Left ventricle myocardium inferior (tissue), 1 donor: ENCODE data around the gene DQX1. TPM values are rescaled to one million over a fixed set of nuclear protein-coding genes. Genes with fewer than 3 reads are reported as not detected.

ENCODE experiments used
- DNase-seq: peaks from one replicate; pipeline ENCODE4 v3.0.0-alpha.2; 2020
- H3K27ac ChIP-seq: fragments of 200-600 bp; replicated peaks from 2 replicates; pipeline ENCODE4 v1.8.0; 2021
- H3K27me3 ChIP-seq: fragments of 200-600 bp; 2 replicates; pipeline ENCODE4 v1.8.0; 2021; ENCODE audit warnings: low read depth
- H3K36me3 ChIP-seq: fragments of 200-600 bp; 2 replicates; pipeline ENCODE4 v1.8.0; 2021
- H3K4me1 ChIP-seq: fragments of 200-600 bp; 2 replicates; pipeline ENCODE4 v1.8.0; 2021
- H3K4me3 ChIP-seq: fragments of 200-600 bp; 2 replicates; pipeline ENCODE4 v1.8.0; 2021; ENCODE audit warnings: mild to moderate bottlenecking, moderate library complexity
- H3K9me3 ChIP-seq: fragments of 200-600 bp; replicated peaks from 2 replicates; pipeline ENCODE4 v1.8.0; 2021
- intact Hi-C: fragments of 100-400 bp; cut with micrococcal nuclease; formaldehyde crosslinking; loops from one replicate; pipeline ENCODE4 v1.11.0; 2022
- total RNA-seq: library from RNA; stranded (reverse); fragmentation: NEBNext Ultra II Directional; extraction: Animal tissue kit (Norgen Biotek cat#: 25700); gene quantifications from one replicate; pipeline ENCODE4 v1.2.1, GENCODE V29; 2021
- TF ChIP-seq, protein P1 (sequence below): fragments of 200-600 bp; IDR thresholded peaks from 2 replicates; pipeline ENCODE4 v1.8.0; 2021; ENCODE audit warnings: antibody characterized with exemption, mild to moderate bottlenecking, borderline replicate concordance
- donor health status: DM: no; HTN: yes; CAD: no; lungs with severe emphysema.

Gene DQX1
- total RNA-seq, 1 donor from 2014 or later = 0.11 TPM

DNA sequence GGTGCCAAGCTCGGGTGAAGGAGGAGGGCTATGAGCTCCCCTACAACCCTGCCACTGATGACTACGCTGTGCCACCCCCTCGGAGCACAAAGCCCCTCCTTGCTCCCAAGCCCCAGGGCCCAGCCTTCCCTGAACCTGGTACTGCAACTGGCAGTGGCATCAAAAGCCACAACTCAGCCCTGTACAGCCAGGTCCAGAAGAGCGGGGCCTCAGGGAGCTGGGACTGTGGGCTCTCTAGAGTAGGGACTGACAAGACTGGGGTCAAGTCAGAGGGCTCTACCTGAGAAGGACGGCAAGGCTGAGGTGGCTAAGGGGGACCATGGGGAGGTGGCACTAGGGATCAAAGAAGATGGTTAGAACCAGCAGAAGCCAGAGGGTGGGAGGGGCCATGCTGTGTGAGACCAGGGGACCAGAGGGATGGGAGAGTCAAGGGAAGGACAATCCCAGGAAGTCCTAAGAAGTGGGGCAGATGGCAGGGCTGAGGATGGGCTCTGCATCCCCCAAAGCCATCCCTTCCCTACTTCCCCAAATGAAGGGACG is 30.9 kb upstream of the DQX1 start:
- intact Hi-C loops = no loop called here
- DNase-seq = no peak
- Histone ChIP-seq H3K4me1 (peaks cover 38% of the 10 kb centered on the region), H3K4me3 (no peak overlapping the region), H3K27me3 (peaks cover 37% of the 10 kb centered on the region), H3K27ac (no peak overlapping the region), H3K9me3 (no peaks in the 10 kb centered on the region), H3K36me3 (no peaks in the 10 kb centered on the region)
- TF ChIP-seq, protein P1, sequence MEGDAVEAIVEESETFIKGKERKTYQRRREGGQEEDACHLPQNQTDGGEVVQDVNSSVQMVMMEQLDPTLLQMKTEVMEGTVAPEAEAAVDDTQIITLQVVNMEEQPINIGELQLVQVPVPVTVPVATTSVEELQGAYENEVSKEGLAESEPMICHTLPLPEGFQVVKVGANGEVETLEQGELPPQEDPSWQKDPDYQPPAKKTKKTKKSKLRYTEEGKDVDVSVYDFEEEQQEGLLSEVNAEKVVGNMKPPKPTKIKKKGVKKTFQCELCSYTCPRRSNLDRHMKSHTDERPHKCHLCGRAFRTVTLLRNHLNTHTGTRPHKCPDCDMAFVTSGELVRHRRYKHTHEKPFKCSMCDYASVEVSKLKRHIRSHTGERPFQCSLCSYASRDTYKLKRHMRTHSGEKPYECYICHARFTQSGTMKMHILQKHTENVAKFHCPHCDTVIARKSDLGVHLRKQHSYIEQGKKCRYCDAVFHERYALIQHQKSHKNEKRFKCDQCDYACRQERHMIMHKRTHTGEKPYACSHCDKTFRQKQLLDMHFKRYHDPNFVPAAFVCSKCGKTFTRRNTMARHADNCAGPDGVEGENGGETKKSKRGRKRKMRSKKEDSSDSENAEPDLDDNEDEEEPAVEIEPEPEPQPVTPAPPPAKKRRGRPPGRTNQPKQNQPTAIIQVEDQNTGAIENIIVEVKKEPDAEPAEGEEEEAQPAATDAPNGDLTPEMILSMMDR = no peak

DNA sequence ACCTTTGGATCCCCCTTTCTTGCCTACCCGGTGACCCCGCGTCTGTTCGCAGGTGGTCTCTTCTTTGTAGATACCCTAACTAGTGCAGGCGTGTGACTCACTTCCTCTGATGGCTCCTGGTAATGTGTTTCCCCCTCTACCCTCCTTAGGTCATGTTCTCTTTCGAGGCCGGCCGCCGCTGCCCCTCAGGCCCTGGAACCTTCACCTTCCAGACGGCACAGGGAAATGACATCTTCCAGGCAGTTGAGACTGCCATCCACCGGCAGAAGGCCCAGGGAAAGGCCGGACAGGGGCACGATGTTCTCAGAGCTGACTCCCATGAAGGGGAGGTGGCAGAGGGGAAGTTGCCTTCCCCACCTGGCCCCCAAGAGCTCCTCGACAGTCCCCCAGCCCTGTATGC is 30.1 kb upstream of the DQX1 start:
- no peaks in the 10 kb centered on the region for H3K36me3 ChIP-seq
- H3K4me1 ChIP-seq = peaks cover 39% of the 10 kb centered on the region
- intact Hi-C loops = no loop called here
- peaks cover 32% of the 10 kb centered on the region for H3K27me3 ChIP-seq
- H3K9me3 ChIP-seq = no peaks in the 10 kb centered on the region
- TF ChIP-seq, protein P1 = no peak
- H3K27ac ChIP-seq = no peak overlapping the region
- H3K4me3 ChIP-seq = peak overlapping the region; percentile 78
- no peak for DNase-seq

DNA sequence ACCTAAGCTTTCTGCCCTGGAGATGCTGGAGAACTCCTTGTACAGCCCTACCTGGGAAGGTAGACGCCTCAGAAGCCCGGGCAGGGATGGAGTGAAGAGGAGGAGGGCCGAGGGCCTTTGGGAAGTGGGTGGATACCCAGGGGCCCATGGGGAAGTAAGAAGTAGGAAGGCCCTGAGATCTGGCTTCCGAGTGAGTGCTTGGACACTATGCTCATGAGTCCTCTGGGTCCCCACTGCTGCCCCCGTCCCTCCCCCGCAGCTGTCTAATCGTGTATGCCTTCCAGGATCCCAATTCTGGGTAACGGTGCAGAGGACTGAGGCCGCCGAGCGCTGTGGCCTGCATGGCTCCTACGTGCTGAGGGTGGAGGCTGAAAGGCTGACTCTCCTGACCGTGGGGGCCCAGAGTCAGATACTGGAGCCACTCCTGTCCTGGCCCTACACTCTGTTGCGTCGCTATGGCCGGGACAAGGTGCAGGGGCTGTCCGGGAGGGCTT is 29.6 kb upstream of the DQX1 start:
- intact Hi-C loops = no loop called here
- Histone ChIP-seq H3K27me3 (peaks cover 35% of the 10 kb centered on the region), H3K27ac (peak overlapping the region; percentile 87), H3K9me3 (no peaks in the 10 kb centered on the region), H3K4me3 (peak overlapping the region; percentile 78), H3K4me1 (peaks cover 39% of the 10 kb centered on the region), H3K36me3 (no peaks in the 10 kb centered on the region)
- TF ChIP-seq, protein P1 = no peak
- DNase-seq = no peak

DNA sequence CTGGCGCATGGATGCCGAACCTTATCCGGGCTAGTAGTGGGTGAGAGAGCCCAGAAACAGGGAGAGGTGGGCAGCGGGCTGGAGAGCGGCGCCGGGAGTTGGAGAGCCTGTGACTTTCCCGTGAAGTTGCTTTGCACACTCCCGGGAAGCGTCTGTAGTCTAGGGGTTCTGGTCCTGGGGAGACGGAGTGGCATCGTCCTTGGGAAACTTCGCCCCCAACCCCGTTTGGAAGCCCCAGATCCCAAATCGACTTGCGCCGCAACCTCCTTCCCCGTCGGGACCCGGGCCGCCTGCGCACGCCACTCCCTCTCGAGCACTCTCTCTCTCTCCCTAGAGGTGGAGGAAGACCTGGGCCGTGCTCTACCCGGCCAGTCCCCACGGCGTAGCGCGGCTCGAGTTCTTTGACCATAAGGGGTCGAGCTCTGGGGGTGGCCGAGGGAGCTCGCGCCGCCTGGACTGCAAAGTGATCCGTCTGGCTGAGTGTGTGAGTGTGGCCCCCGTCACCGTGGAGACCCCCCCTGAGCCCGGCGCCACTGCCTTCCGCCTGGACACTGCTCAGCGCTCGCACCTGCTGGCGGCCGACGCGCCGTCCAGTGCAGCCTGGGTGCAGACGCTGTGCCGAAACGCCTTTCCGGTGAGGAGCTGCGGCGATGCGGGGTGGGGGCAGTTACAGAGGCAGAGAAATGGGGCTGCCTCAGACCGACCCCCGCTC is 28.9 kb upstream of the DQX1 start:
- peaks cover 35% of the 10 kb centered on the region for H3K27me3 ChIP-seq
- intact Hi-C loops = no loop called here
- peaks cover 41% of the 10 kb centered on the region for H3K4me1 ChIP-seq
- no peaks in the 10 kb centered on the region for H3K9me3 ChIP-seq
- peak; percentile 38 for DNase-seq
- TF ChIP-seq, protein P1 = no peak
- H3K4me3 ChIP-seq = peak overlapping the region; percentile 78
- peak overlapping the region; percentile 87 for H3K27ac ChIP-seq
- H3K36me3 ChIP-seq = no peaks in the 10 kb centered on the region

DNA sequence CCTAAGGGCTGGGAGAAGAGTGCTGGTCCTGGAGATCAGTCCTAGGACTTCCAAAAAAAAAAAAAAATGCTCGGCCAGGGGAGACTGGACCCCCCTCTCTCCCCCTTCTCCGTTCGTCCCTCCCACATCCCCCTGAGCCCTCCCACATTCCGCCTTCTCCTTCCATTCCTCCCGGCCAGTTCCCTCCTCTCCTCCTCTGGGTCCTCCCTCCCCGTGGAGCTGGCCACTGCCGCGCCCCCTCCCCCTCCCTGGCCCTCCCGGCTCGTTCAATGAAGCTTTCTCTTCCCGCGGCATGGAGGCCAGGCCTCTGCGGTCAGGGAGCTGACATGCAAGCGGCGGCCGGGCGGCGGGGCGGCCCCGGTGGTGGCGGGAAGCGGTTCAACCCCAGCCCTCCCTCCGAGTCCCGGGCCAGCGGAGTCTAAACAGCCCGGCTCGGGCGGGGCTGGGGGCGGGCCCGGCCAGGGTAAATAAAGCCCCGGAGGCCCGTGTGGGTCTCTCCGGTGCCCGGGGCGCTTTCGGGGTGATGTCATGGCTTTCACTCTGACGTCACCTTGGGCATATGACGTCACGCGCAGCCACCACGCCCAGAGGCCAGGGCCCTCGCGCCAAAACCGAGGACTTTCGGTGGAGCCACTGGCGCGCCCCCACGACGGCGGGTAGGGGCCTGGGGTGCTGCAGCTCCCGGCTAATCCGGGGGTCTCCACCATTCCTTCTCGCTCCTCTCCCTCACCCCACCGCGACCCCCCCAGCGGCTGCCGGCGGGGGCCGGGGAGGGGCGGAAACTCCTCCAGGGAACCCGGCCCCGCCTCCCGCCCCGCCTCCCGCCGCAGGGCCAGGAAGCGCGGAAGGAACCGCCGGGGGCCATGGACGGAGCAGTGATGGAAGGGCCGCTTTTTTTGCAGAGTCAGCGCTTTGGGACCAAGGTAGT is 28.1 kb upstream of the DQX1 start, which contains the start of the genes DOK1 and LOXL3:
TSS of gene DOK1 (plus strand) at position 829 of the 928 bp plus-strand sequence. CDS start at position 864, 35 bp downstream.
TSS of gene LOXL3 (minus strand) at position 51 of the 928 bp plus-strand sequence. CDS start 1,308 bp downstream, outside the sequence.
- Histone ChIP-seq H3K27ac (peak within 1 kb of the TSS; percentile 87), H3K4me3 (peak within 1 kb of the TSS; percentile 78), H3K27me3 (peaks cover 37% of the 10 kb centered on the region), H3K9me3 (no peaks in the 10 kb centered on the region), H3K36me3 (no peaks in the 10 kb centered on the region), H3K4me1 (peaks cover 49% of the 10 kb centered on the region)
- peak; percentile 91 for DNase-seq
- TF ChIP-seq, protein P1 = no peak
- intact Hi-C loops = no loop called here
